Colonic mucosa (tissue), 4 donors: ENCODE data around the gene ELOVL4. TPM values are rescaled to one million over a fixed set of nuclear protein-coding genes. Genes with fewer than 3 reads are reported as not detected.

Experiments used
- DNase-seq: peaks from one replicate; pipeline ENCODE4 v3.0.0-alpha.2; 2020
- H3K27ac ChIP-seq: fragments of 200-600 bp; one replicate; pipeline ENCODE4 v1.8.0; 2021
- H3K27me3 ChIP-seq: fragments of 200-600 bp; one replicate; pipeline ENCODE4 v1.8.0; 2021
- H3K36me3 ChIP-seq: fragments of 200-600 bp; one replicate; pipeline ENCODE4 v1.8.0; 2021
- H3K4me1 ChIP-seq: fragments of 200-600 bp; one replicate; pipeline ENCODE4 v1.8.0; 2021; ENCODE audit warnings: mild to moderate bottlenecking
- H3K4me3 ChIP-seq: fragments of 200-600 bp; one replicate; pipeline ENCODE4 v1.8.0; 2021
- H3K9ac ChIP-seq, 2 donors: one replicate each; pipeline ENCODE4 v1.7.0; 2013; ENCODE audit warnings: control low read depth in 2 of 2, low read depth in 2 of 2, low read length in 2 of 2
- H3K9me3 ChIP-seq: fragments of 200-600 bp; one replicate; pipeline ENCODE4 v1.8.0; 2021
- CTCF ChIP-seq: fragments of 200-600 bp; IDR thresholded peaks from one replicate; pipeline ENCODE4 v1.8.0; 2022; ENCODE audit warnings: antibody characterized with exemption, mild to moderate bottlenecking
- intact Hi-C: fragments of 100-400 bp; cut with DNase I; formaldehyde crosslinking; loops from one replicate; pipeline ENCODE4 v1.14.1; 2022
- total RNA-seq, 2 donors: library from RNA; stranded (reverse); fragmentation: NEBNext Ultra II Directional in 1 of 2; extraction: Animal tissue kit (Norgen Biotek cat#: 25700) in 1 of 2; gene quantifications; one replicate each; pipeline ENCODE4 v1.2.1, GENCODE V29; 2021
- donor health status: healthy.
- donor health status: DM: no; HTN: no; CAD: no.
- donor health status: DM: no; HTN: no; CAD: no.

The ELOVL4 gene
- total RNA-seq, 2 donors from 2014 or later = 0.30 to 0.66 TPM

- Histone ChIP-seq H3K27ac (no peak overlapping the region), H3K9me3 (no peaks in the 10 kb centered on the region), H3K9ac (no peak overlapping the region), H3K36me3 (no peaks in the 10 kb centered on the region), H3K4me3 (no peak overlapping the region), H3K4me1 (no peaks in the 10 kb centered on the region), H3K27me3 (no peaks in the 10 kb centered on the region)
- intact Hi-C loops = no loop called here
- no peak for DNase-seq
- TF ChIP-seq CTCF = no peak
Observed at GRCh38 chr6:79872986-79873385, 74.4 kb downstream of the ELOVL4 start.

- Histone ChIP-seq H3K36me3 (no peaks in the 10 kb centered on the region), H3K9me3 (no peaks in the 10 kb centered on the region)
Observed at GRCh38 chr6:79872303-79872702, 75.0 kb downstream of the ELOVL4 start.

GRCh38 chr6:79869600-79870084 lies 77.7 kb downstream of the ELOVL4 start:
- Histone ChIP-seq H3K4me1 (no peaks in the 10 kb centered on the region), H3K27ac (no peak overlapping the region), H3K27me3 (no peaks in the 10 kb centered on the region), H3K4me3 (peak overlapping the region; percentile 12), H3K9me3 (no peaks in the 10 kb centered on the region), H3K36me3 (no peaks in the 10 kb centered on the region), H3K9ac (no peak overlapping the region)
- intact Hi-C loops = loop anchor here (5.0 kb wide), 1 partner anchor 92 kb away; no protein-coding TSS in a partner anchor
- peak; percentile 86 for DNase-seq
- peak; percentile 93 for TF ChIP-seq CTCF

More at GRCh38 chr6:79872303-79872702, 75.0 kb downstream of the ELOVL4 start:
- H3K9ac ChIP-seq = no peak overlapping the region
- H3K4me3 ChIP-seq = no peak overlapping the region
- no peak for DNase-seq
- H3K4me1 ChIP-seq = no peaks in the 10 kb centered on the region
- intact Hi-C loops = no loop called here
- TF ChIP-seq CTCF = no peak
- no peak overlapping the region for H3K27ac ChIP-seq
- H3K27me3 ChIP-seq = no peaks in the 10 kb centered on the region

GRCh38 chr6:79869184-79869583 lies 78.2 kb downstream of the ELOVL4 start:
- DNase-seq = no peak
- Histone ChIP-seq H3K36me3 (no peaks in the 10 kb centered on the region), H3K27me3 (no peaks in the 10 kb centered on the region), H3K4me3 (no peak overlapping the region), H3K9ac (no peak overlapping the region), H3K27ac (no peak overlapping the region), H3K4me1 (no peaks in the 10 kb centered on the region), H3K9me3 (no peaks in the 10 kb centered on the region)
- no peak for TF ChIP-seq CTCF
- intact Hi-C loops = loop anchor here (5.0 kb wide), 1 partner anchor 92 kb away; no protein-coding TSS in a partner anchor

- no peak overlapping the region for H3K9ac ChIP-seq
- no peak overlapping the region for H3K4me3 ChIP-seq
- H3K36me3 ChIP-seq = no peaks in the 10 kb centered on the region
- intact Hi-C loops = loop anchor here (5.0 kb wide), 1 partner anchor 91 kb away; no protein-coding TSS in a partner anchor
- peak; percentile 55 for DNase-seq
- no peak overlapping the region for H3K27ac ChIP-seq
- H3K9me3 ChIP-seq = no peaks in the 10 kb centered on the region
- TF ChIP-seq CTCF = peak; percentile 52
- H3K4me1 ChIP-seq = no peaks in the 10 kb centered on the region
- H3K27me3 ChIP-seq = no peaks in the 10 kb centered on the region
Observed at GRCh38 chr6:79868098-79868722, 79.1 kb downstream of the ELOVL4 start.

Other genes starting within 250 kb of the ELOVL4 start
- 10 to 100 TPM in 1 of 2 donors, 1 to 10 TPM in 1; 8.9 to 25.3 TPM for gene TTK, start 57.1 kb upstream of the ELOVL4 start, total RNA-seq
- 10 to 100 TPM; 27.4 to 47.1 TPM for gene BCKDHB, start 159.1 kb upstream of the ELOVL4 start, total RNA-seq